Right hindlimb (tissue), 1 donor: ENCODE data around the gene PGP.

ENCODE experiments used
- DNase-seq: peaks from one replicate; pipeline ENCODE4 v3.0.0-alpha.2; 2018

Gene PGP

DNA sequence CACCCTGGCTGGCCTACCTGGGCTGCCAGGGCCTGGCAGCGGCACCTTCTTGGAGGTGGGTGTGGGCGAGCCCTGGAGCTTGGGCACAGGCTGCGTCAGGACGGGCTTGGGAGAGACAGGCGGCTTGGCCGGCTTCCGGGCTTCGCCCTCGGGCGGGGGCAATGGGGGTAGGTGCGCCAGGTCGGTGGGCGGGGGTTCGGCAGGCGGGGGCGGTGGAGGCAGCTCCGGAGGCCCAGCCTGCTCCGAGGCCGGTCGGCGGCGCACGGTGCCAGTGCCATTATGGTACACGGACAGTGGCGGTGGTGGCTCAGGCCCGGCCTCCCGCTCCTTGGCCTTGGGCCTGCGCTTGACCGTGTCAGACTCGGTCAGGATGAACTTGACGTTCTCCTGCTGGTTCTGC lies 35.1 kb downstream of the PGP start:
- DNase-seq: no peak

GRCh38 chr16:2179107-2179501 lies 35.5 kb downstream of the PGP start:
- DNase-seq: no peak

GRCh38 chr16:2178321-2179106 lies 36.1 kb downstream of the PGP start:
- peak; percentile 67 for DNase-seq

GRCh38 chr16:2177561-2177960 lies 37.1 kb downstream of the PGP start:
- no peak for DNase-seq

DNA sequence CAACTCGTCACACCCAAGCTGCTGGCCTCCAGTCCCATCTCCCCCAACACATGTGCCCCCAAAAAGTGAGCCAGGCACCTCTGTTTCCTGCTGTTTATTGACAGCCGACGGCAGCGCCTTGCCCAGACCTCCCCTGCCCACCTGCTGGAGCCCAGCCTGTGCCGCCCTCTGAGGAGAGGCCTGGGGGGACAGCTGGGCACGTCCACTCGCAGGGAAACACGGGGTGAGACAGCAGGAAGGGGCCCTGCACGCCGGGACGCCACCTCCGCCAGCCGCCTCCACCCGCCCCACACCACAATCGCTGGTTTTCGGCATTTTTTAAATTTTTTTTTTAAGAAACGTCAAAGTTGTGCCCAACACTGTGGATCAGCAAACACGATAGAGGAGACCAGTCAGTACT lies 37.5 kb downstream of the PGP start:
- no peak for DNase-seq

- DNase-seq: no peak
These were observed 38.6 kb downstream of the PGP start for GRCh38 chr16:2176047-2176446.

GRCh38 chr16:2175454-2175853 lies 39.2 kb downstream of the PGP start:
- no peak for DNase-seq

GRCh38 chr16:2174396-2175131 lies 40.1 kb downstream of the PGP start:
- no peak for DNase-seq

DNA sequence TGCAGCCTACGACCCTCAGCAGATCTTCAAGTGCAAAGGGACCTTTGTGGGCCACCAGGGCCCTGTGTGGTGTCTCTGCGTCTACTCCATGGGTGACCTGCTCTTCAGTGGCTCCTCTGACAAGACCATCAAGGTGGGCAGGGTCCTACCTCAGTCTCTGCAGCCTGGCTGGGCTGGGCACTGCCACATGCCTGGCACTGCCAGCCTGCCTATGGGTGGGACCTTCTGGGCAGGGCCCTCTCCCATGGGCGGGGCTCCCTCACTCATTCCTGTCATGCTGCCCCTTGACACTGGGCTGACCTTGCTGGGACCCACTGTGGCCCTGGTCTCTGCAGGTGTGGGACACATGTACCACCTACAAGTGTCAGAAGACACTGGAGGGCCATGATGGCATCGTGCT lies 40.7 kb downstream of the PGP start:
- DNase-seq: no peak

DNA sequence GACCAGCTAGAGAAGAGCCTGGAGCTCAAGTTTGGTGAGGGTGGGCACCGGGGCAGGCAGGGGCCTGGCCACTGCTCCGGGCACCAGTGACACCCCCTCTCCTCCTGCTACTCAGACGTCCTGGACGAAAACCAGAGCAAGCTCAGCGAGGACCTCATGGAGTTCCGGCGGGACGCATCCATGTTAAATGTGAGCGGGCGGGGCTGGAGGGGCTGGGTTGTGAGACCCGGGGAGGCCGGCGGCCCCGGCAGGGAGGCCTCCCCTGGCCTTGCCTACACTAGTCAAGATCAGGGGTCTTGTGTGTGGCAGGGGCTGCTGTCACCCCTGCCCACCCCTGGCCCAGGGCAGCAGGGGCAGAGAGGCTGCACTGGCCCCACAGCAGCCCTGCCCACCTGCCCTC lies 41.3 kb downstream of the PGP start:
- no peak for DNase-seq

DNA sequence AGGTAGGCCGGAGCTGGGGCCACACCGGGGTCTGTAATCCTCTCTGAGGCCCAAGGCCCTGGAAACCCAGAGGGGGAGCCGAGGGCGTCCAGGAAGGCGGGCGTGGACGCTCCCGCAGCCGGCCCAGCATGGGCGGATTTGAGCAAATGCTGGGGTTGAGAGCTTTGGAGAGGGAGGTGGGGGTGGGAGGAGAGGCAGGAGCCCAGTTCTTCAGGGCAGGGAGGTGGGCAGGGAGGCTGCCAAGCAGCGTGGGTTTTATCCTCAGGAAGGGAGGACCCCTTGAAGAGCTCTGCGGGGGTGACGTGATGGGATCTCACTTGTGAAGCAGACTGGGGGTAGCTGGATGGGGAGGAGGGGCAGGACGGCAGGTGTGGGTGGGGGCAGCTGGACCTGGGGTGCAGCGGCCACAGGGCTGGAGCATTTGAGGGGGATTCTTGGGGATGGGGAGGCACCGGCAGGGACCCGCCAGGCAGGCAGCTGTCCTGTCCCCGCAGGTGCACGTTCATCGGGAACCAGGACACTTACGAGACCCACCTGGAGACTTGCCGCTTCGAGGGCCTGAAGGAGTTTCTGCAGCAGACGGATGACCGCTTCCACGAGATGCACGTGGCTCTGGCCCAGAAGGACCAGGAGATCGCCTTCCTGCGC lies 41.8 kb downstream of the PGP start:
- no peak for DNase-seq

- no peak for DNase-seq
These were observed 43.0 kb downstream of the PGP start for GRCh38 chr16:2171601-2172178.

GRCh38 chr16:2170587-2171435 lies 43.8 kb downstream of the PGP start:
- no peak for DNase-seq

DNA sequence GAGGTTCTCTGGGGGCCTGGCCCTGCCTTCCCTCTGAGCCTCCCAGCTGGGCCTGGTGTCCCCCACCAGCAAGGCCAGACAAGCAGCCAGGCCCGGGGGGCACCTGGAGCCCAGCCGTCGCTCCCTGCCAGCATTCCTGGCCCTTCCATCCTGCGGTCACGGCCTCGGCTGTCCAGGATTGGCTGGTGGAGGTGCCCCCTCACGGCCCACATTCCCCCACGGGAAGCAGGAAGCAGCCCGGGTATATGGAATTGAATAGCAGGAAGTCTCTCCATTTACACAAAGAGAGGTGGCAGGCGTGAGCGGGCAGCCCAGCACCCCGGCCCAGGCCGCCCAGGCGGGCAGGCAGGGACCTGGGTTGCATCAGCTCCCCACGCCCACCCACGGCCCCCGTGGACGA lies 44.6 kb downstream of the PGP start:
- no peak for DNase-seq

- no peak for DNase-seq
These were observed 47.5 kb downstream of the PGP start for GRCh38 chr16:2167068-2167638.

- no peak for DNase-seq
These were observed 48.2 kb downstream of the PGP start for GRCh38 chr16:2166263-2167067.

DNA sequence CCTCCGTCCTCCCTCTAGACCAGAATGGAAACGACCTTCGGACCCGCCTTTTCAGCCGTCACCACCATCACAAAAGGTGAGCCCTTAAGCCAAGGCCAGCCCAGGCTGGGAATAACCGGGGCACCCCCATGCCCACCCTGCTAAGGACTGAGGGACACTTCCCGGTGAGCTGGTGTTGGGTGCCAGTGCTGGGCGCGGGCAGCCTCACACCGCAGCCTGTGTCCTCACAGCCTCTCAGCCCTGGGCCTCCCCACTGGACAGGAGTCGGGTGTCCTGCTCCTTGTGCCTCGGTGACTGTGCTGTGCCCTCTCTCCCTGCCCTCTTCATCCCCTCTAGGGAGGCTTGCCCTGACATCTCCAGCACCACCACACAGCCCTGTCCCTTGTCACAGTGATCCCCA lies 48.8 kb downstream of the PGP start:
- DNase-seq: no peak

GRCh38 chr16:2163211-2163881 lies 51.3 kb downstream of the PGP start:
- no peak for DNase-seq

DNA sequence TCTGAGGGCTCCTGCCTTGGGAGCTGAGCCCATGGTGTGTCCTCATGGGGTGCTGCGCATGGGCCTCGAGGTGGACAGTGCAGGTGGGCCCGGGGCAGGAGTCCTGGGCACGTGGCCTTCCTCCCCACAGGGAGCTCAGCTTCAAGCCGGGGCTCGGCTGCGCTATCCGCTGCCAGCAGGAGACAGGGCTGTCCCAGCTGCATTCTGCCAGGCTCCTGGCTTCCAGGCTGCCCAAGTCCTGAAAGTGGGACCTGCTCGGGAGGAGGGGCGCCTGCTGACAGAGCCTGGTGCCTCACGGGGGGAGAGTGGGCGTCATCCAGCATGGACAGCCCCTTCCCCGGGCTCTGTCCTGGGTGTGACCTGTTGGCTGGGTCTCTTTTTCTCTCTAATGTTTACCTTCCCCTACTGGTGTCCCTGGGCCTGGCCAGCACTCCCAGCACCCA lies 51.9 kb downstream of the PGP start:
- DNase-seq: no peak

GRCh38 chr16:2161911-2162310 lies 52.7 kb downstream of the PGP start:
- no peak for DNase-seq
